Gastroesophageal sphincter (tissue), 4 donors: ENCODE results near the gene HACD1. TPM values are rescaled to one million over a fixed set of nuclear protein-coding genes. Genes with fewer than 3 reads are reported as not detected.

ENCODE experiments used
- ATAC-seq: fragments of 150-250 bp; one replicate; pipeline ENCODE4 v1.9.1; 2016; ENCODE audit warnings: mild to moderate bottlenecking, moderate library complexity
- H3K27ac ChIP-seq, 4 donors: fragments of 200-600 bp; sonication (generic) in 3 of 4; 1 replicate in 3 of 4; 2 replicates in 1 of 4; pipeline ENCODE4 v1.5.1; 2016 to 2019
- H3K27me3 ChIP-seq: fragments of 200-600 bp; sonication (generic); one replicate; pipeline ENCODE4 v1.5.1; 2019
- H3K36me3 ChIP-seq, 2 donors: fragments of 200-600 bp; sonication (generic); one replicate each; pipeline ENCODE4 v1.5.1; 2019; ENCODE audit warnings: control low read depth in 1 of 2
- H3K4me1 ChIP-seq, 3 donors: fragments of 200-600 bp; sonication (generic); 1 replicate in 2 of 3; 2 replicates in 1 of 3; pipeline ENCODE4 v1.5.1; 2016 to 2019; ENCODE audit warnings: control low read depth in 2 of 3
- H3K4me3 ChIP-seq, 2 donors: fragments of 200-600 bp; sonication (generic); one replicate each; pipeline ENCODE4 v1.5.1; 2019; ENCODE audit warnings: mild to moderate bottlenecking in 1 of 2, moderate library complexity in 1 of 2
- H3K9me3 ChIP-seq, 3 donors: fragments of 200-600 bp; sonication (generic); one replicate each; pipeline ENCODE4 v1.5.1; 2017 to 2019; ENCODE audit warnings: control low read depth in 2 of 3
- CTCF ChIP-seq, 4 experiments: fragments of 200-600 bp in 2 of 4; fragments of 450-650 bp in 2 of 4; sonication (generic) in 1 of 4; IDR thresholded peaks; one replicate each; pipeline ENCODE4 v1.5.1; 2017 to 2019; ENCODE audit warnings: antibody characterized with exemption in 4 of 4, mild to moderate bottlenecking in 2 of 4, moderate library complexity in 2 of 4
- EP300 ChIP-seq: sonication (generic); formaldehyde crosslinking; IDR thresholded peaks from one replicate; pipeline ENCODE4 v1.6.1; 2017; ENCODE audit warnings: antibody characterized with exemption, mild to moderate bottlenecking
- POLR2A ChIP-seq, 2 donors: fragments of 450-650 bp; IDR thresholded peaks; one replicate each; pipeline ENCODE4 v1.6.1; 2017; ENCODE audit warnings: antibody characterized with exemption in 2 of 2, mild to moderate bottlenecking in 2 of 2, moderate library complexity in 1 of 2
- POLR2AphosphoS5 ChIP-seq: sonication (generic); formaldehyde crosslinking; IDR thresholded peaks from one replicate; pipeline ENCODE4 v1.6.1; 2017; ENCODE audit warnings: antibody characterized with exemption
- WGBS, 2 donors: methylation state at CpG; one replicate each; pipeline ENCODE4 v1.1.5; 2018; ENCODE audit warnings: low coverage in 1 of 2; 5-methylcytosine and 5-hydroxymethylcytosine counted together
- total RNA-seq, 4 donors: library from RNA; depleted of rRNA; stranded (reverse); fragments of >200 nt; gene quantifications; one replicate each; pipeline ENCODE4 v1.1.0, GENCODE V29; 2016

Gene HACD1
- total RNA-seq, 4 donors from 2014 or later, result 46.7 to 96.7 (median 82.6) TPM

GRCh38 chr10:17607603-17608332, 9.4 kb downstream of the HACD1 start:
- H3K27ac ChIP-seq, result no peak overlapping the region
- no peaks in the 10 kb centered on the region for H3K9me3 ChIP-seq
- peak; percentile 58 for ATAC-seq
- no peak overlapping the region for H3K4me3 ChIP-seq
- WGBS, 2 donors, result 47 to 56% methylated on average over 8 to 9 of the region's 9 CpGs
- TF ChIP-seq CTCF (IDR thresholded peaks at IDR 0.05) (peak; percentile 73 to 89 (median 84)), POLR2A (IDR thresholded peaks at IDR 0.05) (no peak)
- peaks cover 0 to 1% of the 10 kb centered on the region in 2 donors for H3K36me3 ChIP-seq
- no peaks in the 10 kb centered on the region for H3K27me3 ChIP-seq
- peaks cover 0 to 32% (median 0%) of the 10 kb centered on the region in 3 donors for H3K4me1 ChIP-seq

GRCh38 chr10:17607060-17607459, 10.1 kb downstream of the HACD1 start:
- TF ChIP-seq CTCF (IDR thresholded peaks at IDR 0.05), result no peak
- TF ChIP-seq POLR2A (IDR thresholded peaks at IDR 0.05), result no peak
- no peak for TF ChIP-seq POLR2AphosphoS5
- no peak for TF ChIP-seq EP300
- no peak for ATAC-seq
- Histone ChIP-seq H3K4me3 (no peak overlapping the region), H3K36me3 (peaks cover 0 to 8% of the 10 kb centered on the region in 2 donors), H3K27me3 (no peaks in the 10 kb centered on the region), H3K9me3 (no peaks in the 10 kb centered on the region), H3K27ac (no peak overlapping the region), H3K4me1 (peaks cover 0 to 32% (median 0%) of the 10 kb centered on the region in 3 donors)
- 29 to 39% methylated on average over 2 of the region's 2 CpGs for WGBS, 2 donors

- Histone ChIP-seq H3K4me1 (peaks cover 0 to 32% (median 0%) of the 10 kb centered on the region in 3 donors), H3K9me3 (no peaks in the 10 kb centered on the region), H3K4me3 (no peak overlapping the region), H3K27ac (no peak overlapping the region), H3K27me3 (no peaks in the 10 kb centered on the region), H3K36me3 (peaks cover 0 to 13% of the 10 kb centered on the region in 2 donors)
- WGBS, 2 donors, result 55 to 68% methylated on average over 3 of the region's 3 CpGs
- TF ChIP-seq CTCF (IDR thresholded peaks at IDR 0.05) (no peak), POLR2A (IDR thresholded peaks at IDR 0.05) (no peak), POLR2AphosphoS5 (no peak), EP300 (no peak)
- no peak for ATAC-seq
Measured at GRCh38 chr10:17606547-17607040, 10.6 kb downstream of the HACD1 start.

DNA sequence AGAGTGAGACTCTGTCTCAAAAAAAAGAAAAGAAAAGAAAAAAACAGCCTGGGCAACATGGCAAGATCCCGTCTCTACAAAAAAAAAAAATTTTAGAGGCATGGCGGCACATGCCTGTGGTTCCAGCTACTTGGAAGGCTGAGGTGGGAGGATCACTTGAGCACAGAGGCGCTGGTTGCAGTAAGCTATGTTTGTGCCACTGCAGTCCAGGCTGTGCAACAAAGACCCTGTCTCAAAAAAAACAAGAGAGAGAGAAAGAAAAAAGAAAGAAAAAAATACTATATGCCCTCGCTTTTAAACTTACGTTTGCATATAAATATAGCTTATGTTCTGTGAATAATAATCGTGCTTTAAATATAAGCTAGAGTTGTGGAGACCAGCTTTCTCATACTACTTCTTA, 11.2 kb downstream of the HACD1 start:
- no peak overlapping the region for H3K4me3 ChIP-seq
- TF ChIP-seq POLR2AphosphoS5, result no peak
- no peak for TF ChIP-seq CTCF (IDR thresholded peaks at IDR 0.05)
- TF ChIP-seq EP300, result no peak
- no peak for TF ChIP-seq POLR2A (IDR thresholded peaks at IDR 0.05)
- H3K27me3 ChIP-seq, result no peaks in the 10 kb centered on the region
- H3K36me3 ChIP-seq, result peaks cover 0 to 14% of the 10 kb centered on the region in 2 donors
- 62 to 75% methylated on average over 6 of the region's 6 CpGs for WGBS, 2 donors
- H3K4me1 ChIP-seq, result peaks cover 0 to 32% (median 0%) of the 10 kb centered on the region in 3 donors
- no peak for ATAC-seq
- no peaks in the 10 kb centered on the region for H3K9me3 ChIP-seq
- H3K27ac ChIP-seq, result no peak overlapping the region

GRCh38 chr10:17599089-17599488, 18.1 kb downstream of the HACD1 start:
- Histone ChIP-seq H3K4me1 (no peaks in the 10 kb centered on the region), H3K27me3 (no peaks in the 10 kb centered on the region), H3K4me3 (no peak overlapping the region), H3K36me3 (peaks cover 0 to 31% of the 10 kb centered on the region in 2 donors), H3K27ac (no peak overlapping the region), H3K9me3 (no peaks in the 10 kb centered on the region)
- ATAC-seq, result no peak
- 40 to 70% methylated on average over 8 of the region's 8 CpGs for WGBS, 2 donors
- TF ChIP-seq CTCF (IDR thresholded peaks at IDR 0.05) (no peak), POLR2A (IDR thresholded peaks at IDR 0.05) (no peak), EP300 (no peak), POLR2AphosphoS5 (no peak)
